Measurements from ENCODE around the gene FMN1.

DNA sequence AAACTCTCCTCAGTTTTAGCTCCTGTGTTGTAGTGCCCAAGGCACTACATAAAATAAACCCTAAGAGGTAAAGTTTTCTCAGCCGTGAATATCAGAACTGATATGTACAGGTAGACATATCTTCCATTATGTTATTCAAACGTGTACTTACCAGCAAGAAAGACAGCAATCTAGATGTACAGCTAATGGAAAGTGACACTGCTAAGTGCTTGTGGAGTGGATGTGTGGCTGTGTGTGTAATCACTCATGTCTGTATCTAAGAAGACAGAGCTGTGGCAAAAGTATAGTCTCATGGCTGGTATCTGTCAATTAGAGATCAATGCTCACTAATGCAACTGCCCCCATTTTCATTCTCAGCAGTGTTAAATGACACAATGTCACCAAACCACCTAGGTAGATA lies 101.3 kb downstream of the FMN1 start:
- TF ChIP-seq, protein P1, sequence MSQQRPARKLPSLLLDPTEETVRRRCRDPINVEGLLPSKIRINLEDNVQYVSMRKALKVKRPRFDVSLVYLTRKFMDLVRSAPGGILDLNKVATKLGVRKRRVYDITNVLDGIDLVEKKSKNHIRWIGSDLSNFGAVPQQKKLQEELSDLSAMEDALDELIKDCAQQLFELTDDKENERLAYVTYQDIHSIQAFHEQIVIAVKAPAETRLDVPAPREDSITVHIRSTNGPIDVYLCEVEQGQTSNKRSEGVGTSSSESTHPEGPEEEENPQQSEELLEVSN (IDR thresholded peaks at IDR 0.05), result no peak
- TF ChIP-seq POLR2AphosphoS5 (IDR thresholded peaks at IDR 0.05; ENCODE audit: low read depth, low read length) (no peak), EZH2 (IDR thresholded peaks at IDR 0.05; ENCODE audit: low read depth, low read length, severe bottlenecking) (no peak), TCF12 (IDR thresholded peaks at IDR 0.05; ENCODE audit: low read depth, low read length) (no peak), HDAC6 (IDR thresholded peaks at IDR 0.05; ENCODE audit: low read depth, low read length) (no peak), POLR2A (IDR thresholded peaks at IDR 0.05; ENCODE audit: control extremely low read depth in 1 of 2, low read depth in 2 of 2, low read length in 2 of 2) (no peak)
- TF ChIP-seq, protein P2, sequence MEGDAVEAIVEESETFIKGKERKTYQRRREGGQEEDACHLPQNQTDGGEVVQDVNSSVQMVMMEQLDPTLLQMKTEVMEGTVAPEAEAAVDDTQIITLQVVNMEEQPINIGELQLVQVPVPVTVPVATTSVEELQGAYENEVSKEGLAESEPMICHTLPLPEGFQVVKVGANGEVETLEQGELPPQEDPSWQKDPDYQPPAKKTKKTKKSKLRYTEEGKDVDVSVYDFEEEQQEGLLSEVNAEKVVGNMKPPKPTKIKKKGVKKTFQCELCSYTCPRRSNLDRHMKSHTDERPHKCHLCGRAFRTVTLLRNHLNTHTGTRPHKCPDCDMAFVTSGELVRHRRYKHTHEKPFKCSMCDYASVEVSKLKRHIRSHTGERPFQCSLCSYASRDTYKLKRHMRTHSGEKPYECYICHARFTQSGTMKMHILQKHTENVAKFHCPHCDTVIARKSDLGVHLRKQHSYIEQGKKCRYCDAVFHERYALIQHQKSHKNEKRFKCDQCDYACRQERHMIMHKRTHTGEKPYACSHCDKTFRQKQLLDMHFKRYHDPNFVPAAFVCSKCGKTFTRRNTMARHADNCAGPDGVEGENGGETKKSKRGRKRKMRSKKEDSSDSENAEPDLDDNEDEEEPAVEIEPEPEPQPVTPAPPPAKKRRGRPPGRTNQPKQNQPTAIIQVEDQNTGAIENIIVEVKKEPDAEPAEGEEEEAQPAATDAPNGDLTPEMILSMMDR (IDR thresholded peaks at IDR 0.05; ENCODE audit: control extremely low read depth in 1 of 3, insufficient read depth in 1 of 3, low read depth in 1 of 3, low read length in 3 of 3), result no peak
- TF ChIP-seq, protein P3, sequence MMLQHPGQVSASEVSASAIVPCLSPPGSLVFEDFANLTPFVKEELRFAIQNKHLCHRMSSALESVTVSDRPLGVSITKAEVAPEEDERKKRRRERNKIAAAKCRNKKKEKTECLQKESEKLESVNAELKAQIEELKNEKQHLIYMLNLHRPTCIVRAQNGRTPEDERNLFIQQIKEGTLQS (IDR thresholded peaks at IDR 0.05; ENCODE audit: insufficient read depth, low read depth, low read length), result no peak
